Caco-2 (cell line): Measurements from ENCODE around the gene TGFA. TPM values are rescaled to one million over a fixed set of nuclear protein-coding genes. Genes with fewer than 3 reads are reported as not detected.

Experiments
- BruUV-seq: library from RNA; stranded (reverse); fragments of 400-500 nt; replicated peaks from 2 replicates; lab custom pipeline; 2021; lab: Mats Ljungman, UMichigan
- CTCF ChIA-PET: fragments of 300-600 bp; sonication (Branson Sonifier 250); formaldehyde crosslinking; loops from one replicate; lab custom pipeline; 2022; ENCODE audit warnings: antibody characterized with exemption; lab: Charles Lee
- POLR2A ChIA-PET: fragments of 300-600 bp; sonication (Branson Sonifier 250); formaldehyde crosslinking; loops from one replicate; lab custom pipeline; 2022; ENCODE audit warnings: antibody characterized with exemption; lab: Charles Lee
- DNase-seq, 2 experiments: peaks; one replicate each; pipeline versions ENCODE4 v3.0.0 to v3.0.0-alpha.2; 2020 to 2022
- H3K27me3 ChIP-seq: replicated peaks from 2 replicates; pipeline ENCODE4 v1.6.0; 2011; ENCODE audit warnings: low read length; ENCODE audit not compliant: control insufficient read depth, insufficient read depth
- H3K36me3 ChIP-seq: 2 replicates; pipeline ENCODE4 v1.5.1; 2011; ENCODE audit warnings: low read length; ENCODE audit not compliant: control insufficient read depth, insufficient read depth
- H3K4me1 ChIP-seq: fragments of 250-450 bp; sonication (Bioruptor Pico); 2 replicates; pipeline ENCODE4 v1.5.1; 2020; ENCODE audit warnings: mild to moderate bottlenecking
- H3K4me3 ChIP-seq: 2 replicates; pipeline ENCODE4 v1.5.1; 2011; ENCODE audit warnings: low read depth, mild to moderate bottlenecking, control low read depth, low read length
- H3K9me3 ChIP-seq: fragments of 250-450 bp; sonication (Bioruptor Pico); 2 replicates; pipeline ENCODE4 v1.5.1; 2020; ENCODE audit warnings: mild to moderate bottlenecking, moderate library complexity
- H3K27ac Mint-ChIP-seq: one replicate; pipeline ENCODE4 v1.8.0; 2022; ENCODE audit warnings: mixed read lengths; ENCODE audit not compliant: unreplicated experiment
- H3K27me3 Mint-ChIP-seq: one replicate; pipeline ENCODE4 v1.8.0; 2022; ENCODE audit warnings: mixed read lengths; ENCODE audit not compliant: insufficient read depth, unreplicated experiment
- H3K36me3 Mint-ChIP-seq: one replicate; pipeline ENCODE4 v1.8.0; 2022; ENCODE audit warnings: mild to moderate bottlenecking, mixed read lengths; ENCODE audit not compliant: insufficient read depth, unreplicated experiment
- H3K4me1 Mint-ChIP-seq: one replicate; pipeline ENCODE4 v1.8.0; 2022; ENCODE audit warnings: low read depth, mixed read lengths; ENCODE audit not compliant: unreplicated experiment
- H3K4me3 Mint-ChIP-seq: one replicate; pipeline ENCODE4 v1.8.0; 2022; ENCODE audit warnings: mild to moderate bottlenecking, moderate library complexity, mixed read lengths; ENCODE audit not compliant: unreplicated experiment
- H3K9me3 Mint-ChIP-seq: one replicate; pipeline ENCODE4 v1.8.0; 2022; ENCODE audit warnings: mixed read lengths; ENCODE audit not compliant: unreplicated experiment
- intact Hi-C: fragments of 100-400 bp; cut with micrococcal nuclease; formaldehyde crosslinking; loops from one replicate; pipeline ENCODE4 v1.10.0; 2022; ENCODE audit not compliant: unreplicated experiment
- total RNA-seq: library from RNA; stranded (reverse); gene quantifications from 2 replicates; pipeline ENCODE4 v1.2.3, GENCODE V29; 2022
- TF ChIP-seq, protein P1 (sequence below), 2 experiments: fragments of 200-600 bp in 1 of 2; IDR thresholded peaks; 1 replicate in 1 of 2; 2 replicates in 1 of 2; pipeline versions ENCODE4 v1.5.1 to v1.8.0; 2011 to 2022; ENCODE audit warnings: antibody characterized with exemption in 1 of 2, control low read depth in 1 of 2, inconsistent platforms in 1 of 2, low read depth in 1 of 2, low read length in 1 of 2, mild to moderate bottlenecking in 1 of 2, moderate library complexity in 1 of 2; ENCODE audit not compliant: insufficient read depth in 1 of 2, severe bottlenecking in 1 of 2, unreplicated experiment in 1 of 2

TGFA gene
- total RNA-seq, 1 experiment from 2014 or later, result 0.70 TPM

DNA sequence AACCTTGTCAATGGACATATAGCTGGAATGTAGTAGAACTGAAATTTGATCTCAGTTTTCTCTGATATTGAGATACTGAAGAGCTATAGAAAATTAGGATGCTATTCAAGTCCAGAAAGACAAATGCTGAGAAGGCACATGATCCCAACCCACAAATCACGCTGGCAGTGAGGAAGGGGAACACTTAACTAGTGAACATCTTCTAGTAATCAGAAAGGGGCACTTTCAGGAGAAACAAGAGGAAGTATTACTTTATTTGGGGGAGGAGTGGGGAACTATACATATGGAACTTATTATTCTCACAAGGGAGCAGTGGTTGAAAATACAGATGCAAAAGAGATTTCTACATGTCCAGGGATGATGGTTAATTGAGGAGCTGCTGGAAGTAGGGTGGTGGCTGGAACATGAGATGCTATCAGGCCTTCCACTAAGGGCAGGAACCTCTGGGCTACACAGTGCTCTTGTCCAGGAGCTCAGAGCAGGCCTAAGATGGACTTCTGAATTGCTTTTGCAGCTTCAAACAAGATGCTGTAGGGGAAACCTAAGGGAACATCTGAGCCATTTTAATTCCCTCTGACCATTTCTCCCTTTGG lies 79.3 kb downstream of the TGFA start:
- no peaks in the 10 kb centered on the region for H3K9me3 Mint-ChIP-seq
- Histone ChIP-seq H3K4me1 (peaks cover 11% of the 10 kb centered on the region; the same call in 1 of the 2 replicates), H3K9me3 (no peaks in the 10 kb centered on the region), H3K27me3 (no peaks in the 10 kb centered on the region), H3K36me3 (no peaks in the 10 kb centered on the region), H3K4me3 (no peak overlapping the region)
- H3K27ac Mint-ChIP-seq, result no peak overlapping the region
- TF ChIP-seq, protein P1, sequence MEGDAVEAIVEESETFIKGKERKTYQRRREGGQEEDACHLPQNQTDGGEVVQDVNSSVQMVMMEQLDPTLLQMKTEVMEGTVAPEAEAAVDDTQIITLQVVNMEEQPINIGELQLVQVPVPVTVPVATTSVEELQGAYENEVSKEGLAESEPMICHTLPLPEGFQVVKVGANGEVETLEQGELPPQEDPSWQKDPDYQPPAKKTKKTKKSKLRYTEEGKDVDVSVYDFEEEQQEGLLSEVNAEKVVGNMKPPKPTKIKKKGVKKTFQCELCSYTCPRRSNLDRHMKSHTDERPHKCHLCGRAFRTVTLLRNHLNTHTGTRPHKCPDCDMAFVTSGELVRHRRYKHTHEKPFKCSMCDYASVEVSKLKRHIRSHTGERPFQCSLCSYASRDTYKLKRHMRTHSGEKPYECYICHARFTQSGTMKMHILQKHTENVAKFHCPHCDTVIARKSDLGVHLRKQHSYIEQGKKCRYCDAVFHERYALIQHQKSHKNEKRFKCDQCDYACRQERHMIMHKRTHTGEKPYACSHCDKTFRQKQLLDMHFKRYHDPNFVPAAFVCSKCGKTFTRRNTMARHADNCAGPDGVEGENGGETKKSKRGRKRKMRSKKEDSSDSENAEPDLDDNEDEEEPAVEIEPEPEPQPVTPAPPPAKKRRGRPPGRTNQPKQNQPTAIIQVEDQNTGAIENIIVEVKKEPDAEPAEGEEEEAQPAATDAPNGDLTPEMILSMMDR (IDR thresholded peaks at IDR 0.05; ENCODE audit: insufficient read depth in 1 of 2, low read depth in 1 of 2, low read length in 1 of 2, severe bottlenecking in 1 of 2, unreplicated experiment in 1 of 2), result no peak
- no TSS peak for BruUV-seq
- H3K4me3 Mint-ChIP-seq, result no peak overlapping the region
- peaks cover 13% of the 10 kb centered on the region for H3K4me1 Mint-ChIP-seq
- intact Hi-C loops, result loop anchor here (10.0 kb wide), 1 partner anchor 130 kb away; no protein-coding TSS in a partner anchor
- peaks cover 2% of the 10 kb centered on the region for H3K27me3 Mint-ChIP-seq
- CTCF ChIA-PET, result no interaction called here
- POLR2A ChIA-PET, result no interaction called here
- DNase-seq, result no peak
- no peaks in the 10 kb centered on the region for H3K36me3 Mint-ChIP-seq

- no peaks in the 10 kb centered on the region for H3K36me3 Mint-ChIP-seq
- H3K27ac Mint-ChIP-seq, result no peak overlapping the region
- peaks cover 2% of the 10 kb centered on the region for H3K27me3 Mint-ChIP-seq
- intact Hi-C loops, result loop anchor here (10.0 kb wide), 1 partner anchor 128 kb away; no protein-coding TSS in a partner anchor
- Histone ChIP-seq H3K9me3 (no peaks in the 10 kb centered on the region), H3K4me1 (peaks cover 11% of the 10 kb centered on the region; the same call in 1 of the 2 replicates), H3K36me3 (no peaks in the 10 kb centered on the region), H3K27me3 (no peaks in the 10 kb centered on the region), H3K4me3 (no peak overlapping the region)
- no TSS peak for BruUV-seq
- POLR2A ChIA-PET, result no interaction called here
- no peak for DNase-seq
- H3K4me3 Mint-ChIP-seq, result no peak overlapping the region
- CTCF ChIA-PET, result interaction anchor here (0.6 to 1.0 kb wide), 2 partner anchors 25 to 153 kb away, joined by 3 read pairs; no protein-coding TSS in a partner anchor
- H3K4me1 Mint-ChIP-seq, result peaks cover 13% of the 10 kb centered on the region
- TF ChIP-seq, protein P1 (IDR thresholded peaks at IDR 0.05; ENCODE audit: insufficient read depth in 1 of 2, low read depth in 1 of 2, low read length in 1 of 2, severe bottlenecking in 1 of 2, unreplicated experiment in 1 of 2), result no peak
- no peaks in the 10 kb centered on the region for H3K9me3 Mint-ChIP-seq
Observed at GRCh38 chr2:70473101-70473722, 80.4 kb downstream of the TGFA start.

GRCh38 chr2:70472221-70472890 lies 81.3 kb downstream of the TGFA start:
- intact Hi-C loops, result loop anchor here (10.0 kb wide), 1 partner anchor 128 kb away; no protein-coding TSS in a partner anchor
- no peak overlapping the region for H3K4me3 Mint-ChIP-seq
- no peaks in the 10 kb centered on the region for H3K36me3 ChIP-seq
- TF ChIP-seq, protein P1 (IDR thresholded peaks at IDR 0.05; ENCODE audit: insufficient read depth in 1 of 2, low read depth in 1 of 2, low read length in 1 of 2, severe bottlenecking in 1 of 2, unreplicated experiment in 1 of 2), result no peak
- no peaks in the 10 kb centered on the region for H3K9me3 ChIP-seq
- no peak overlapping the region for H3K27ac Mint-ChIP-seq
- no peak overlapping the region for H3K4me3 ChIP-seq
- DNase-seq, result no peak
- POLR2A ChIA-PET, result no interaction called here
- H3K4me1 ChIP-seq, result peaks cover 11% of the 10 kb centered on the region; the same call in 1 of the 2 replicates
- CTCF ChIA-PET, result interaction anchor here (1.0 kb wide), 1 partner anchor 26 kb away, joined by 3 read pairs; no protein-coding TSS in a partner anchor
- H3K9me3 Mint-ChIP-seq, result no peaks in the 10 kb centered on the region
- BruUV-seq, result no TSS peak
- H3K36me3 Mint-ChIP-seq, result no peaks in the 10 kb centered on the region
- H3K4me1 Mint-ChIP-seq, result peaks cover 13% of the 10 kb centered on the region
- H3K27me3 ChIP-seq, result no peaks in the 10 kb centered on the region
- peaks cover 2% of the 10 kb centered on the region for H3K27me3 Mint-ChIP-seq
